Type B pancreatic cell (in vitro differentiated cells): Measurements from ENCODE around the gene ACOXL. TPM values are rescaled to one million over a fixed set of nuclear protein-coding genes. Genes with fewer than 3 reads are reported as not detected.

ENCODE experiments used
- DNase-seq: peaks from one replicate; pipeline ENCODE4 v3.0.0; 2021; ENCODE audit warnings: mixed read lengths; ENCODE audit not compliant: unreplicated experiment; ENCODE audit errors: extremely low spot score
- H3K27ac Mint-ChIP-seq: 2 replicates; pipeline ENCODE4 v1.8.0; 2021; ENCODE audit warnings: mild to moderate bottlenecking, mixed read lengths
- H3K27me3 Mint-ChIP-seq: 2 replicates; pipeline ENCODE4 v1.8.0; 2021; ENCODE audit warnings: mixed read lengths
- H3K36me3 Mint-ChIP-seq: 2 replicates; pipeline ENCODE4 v1.8.0; 2021; ENCODE audit warnings: mixed read lengths
- H3K4me1 Mint-ChIP-seq: one replicate; pipeline ENCODE4 v1.8.0; 2021; ENCODE audit warnings: mixed read lengths; ENCODE audit not compliant: unreplicated experiment
- H3K4me3 Mint-ChIP-seq: 2 replicates; pipeline ENCODE4 v1.8.0; 2021; ENCODE audit warnings: mild to moderate bottlenecking, mixed read lengths
- H3K9me3 Mint-ChIP-seq: 2 replicates; pipeline ENCODE4 v1.8.0; 2021; ENCODE audit warnings: mixed read lengths
- CTCF ChIP-seq: fragments of 200-600 bp; sonication (generic); conservative IDR thresholded peaks from 2 replicates; pipeline ENCODE4 v1.5.0; 2021; ENCODE audit warnings: antibody characterized with exemption, mild to moderate bottlenecking
- total RNA-seq: library from RNA; stranded (reverse); gene quantifications from 2 replicates; pipeline ENCODE4 v1.2.1, GENCODE V29; 2021; ENCODE audit warnings: low replicate concordance

Gene ACOXL
- total RNA-seq, 1 donor from 2014 or later, result 1.4 TPM

DNA sequence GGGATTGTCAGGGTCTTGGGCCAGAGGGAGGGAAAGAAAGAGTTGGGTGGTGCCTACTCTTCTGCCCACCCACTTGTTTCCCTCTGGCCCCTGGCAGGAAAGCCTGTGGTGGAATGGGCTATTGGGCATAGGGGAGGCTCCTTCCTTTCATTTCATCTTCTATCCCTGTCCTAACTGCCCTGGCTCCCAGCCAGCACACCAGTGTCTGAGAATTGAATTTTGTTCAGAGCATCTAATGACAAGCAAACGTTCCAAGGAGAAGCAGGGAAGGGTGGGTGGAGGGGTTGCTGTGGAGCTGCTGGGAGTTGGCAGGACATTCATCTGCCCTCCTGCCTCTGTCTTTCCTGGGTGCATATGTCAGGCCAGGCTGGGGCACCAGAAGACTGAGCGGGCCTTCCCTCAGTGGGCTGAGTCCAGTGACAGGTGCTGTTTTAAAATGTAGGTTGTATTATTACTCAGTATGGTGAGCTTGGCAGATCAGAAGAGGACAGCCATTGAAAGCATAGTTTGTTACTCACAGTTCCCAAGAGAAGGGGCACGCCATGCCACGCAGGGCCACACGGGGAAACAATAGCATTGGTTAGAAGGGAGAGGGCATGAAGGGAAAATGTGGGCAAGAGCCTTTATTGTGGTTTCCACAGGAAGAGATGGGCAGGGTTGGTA is 171.9 kb downstream of the ACOXL start:
- H3K36me3 Mint-ChIP-seq, result no peaks in the 10 kb centered on the region
- no peaks in the 10 kb centered on the region for H3K9me3 Mint-ChIP-seq
- no peak for TF ChIP-seq CTCF

GRCh38 chr2:110904779-110905148 is 172.4 kb downstream of the ACOXL start:
- Mint-ChIP-seq H3K4me3 (no peak overlapping the region), H3K4me1 (peaks cover 9% of the 10 kb centered on the region), H3K9me3 (no peaks in the 10 kb centered on the region), H3K36me3 (no peaks in the 10 kb centered on the region), H3K27me3 (no peaks in the 10 kb centered on the region), H3K27ac (no peak overlapping the region)
- no peak for DNase-seq
- no peak for TF ChIP-seq CTCF

More for the DNA sequence above, 171.9 kb downstream of the ACOXL start:
- DNase-seq, result no peak
- H3K4me1 Mint-ChIP-seq, result peaks cover 9% of the 10 kb centered on the region
- no peaks in the 10 kb centered on the region for H3K27me3 Mint-ChIP-seq
- H3K27ac Mint-ChIP-seq, result no peak overlapping the region
- H3K4me3 Mint-ChIP-seq, result no peak overlapping the region

GRCh38 chr2:110905217-110905616 is 172.8 kb downstream of the ACOXL start:
- peaks cover 9% of the 10 kb centered on the region for H3K4me1 Mint-ChIP-seq
- no peaks in the 10 kb centered on the region for H3K9me3 Mint-ChIP-seq
- no peak for TF ChIP-seq CTCF
- H3K27me3 Mint-ChIP-seq, result no peaks in the 10 kb centered on the region
- no peaks in the 10 kb centered on the region for H3K36me3 Mint-ChIP-seq
- no peak overlapping the region for H3K27ac Mint-ChIP-seq
- no peak overlapping the region for H3K4me3 Mint-ChIP-seq
- DNase-seq, result no peak

DNA sequence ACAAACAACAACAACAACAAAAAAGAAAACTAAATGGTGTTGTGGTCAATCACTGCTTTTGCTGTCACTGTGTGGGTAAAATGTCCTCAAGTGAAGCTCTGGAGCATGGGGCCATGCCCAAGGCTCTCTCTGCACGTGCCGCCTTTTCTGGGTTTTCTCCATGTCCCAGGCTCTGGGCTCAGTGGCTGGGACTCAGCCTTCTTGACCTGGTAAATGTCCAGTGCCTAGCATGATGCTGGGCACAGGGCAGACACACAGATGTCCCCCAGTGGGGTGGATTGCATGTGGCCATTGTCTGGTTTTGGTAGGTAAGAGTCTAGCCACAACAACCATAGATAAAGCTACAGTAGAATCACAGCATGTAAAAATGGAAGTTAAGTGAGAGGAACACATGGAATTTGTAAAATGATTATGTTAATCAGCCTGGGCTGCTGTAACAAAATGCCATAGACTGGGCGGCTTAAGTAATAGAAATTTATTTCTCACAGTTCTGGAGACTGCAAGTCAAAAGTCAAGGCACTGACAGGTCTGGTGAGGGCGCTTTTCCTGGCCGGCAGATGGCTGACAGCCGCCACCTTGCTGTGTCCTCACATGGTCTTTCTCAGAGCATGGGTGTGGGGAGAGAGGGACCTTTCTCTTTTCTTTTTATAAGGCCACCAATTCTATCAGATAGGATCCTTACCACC is 174.4 kb downstream of the ACOXL start:
- no peak for TF ChIP-seq CTCF
- H3K27me3 Mint-ChIP-seq, result no peaks in the 10 kb centered on the region
- H3K4me1 Mint-ChIP-seq, result peaks cover 9% of the 10 kb centered on the region
- no peak overlapping the region for H3K27ac Mint-ChIP-seq
- H3K36me3 Mint-ChIP-seq, result no peaks in the 10 kb centered on the region
- H3K4me3 Mint-ChIP-seq, result no peak overlapping the region
- H3K9me3 Mint-ChIP-seq, result peaks cover 6% of the 10 kb centered on the region
- no peak for DNase-seq

GRCh38 chr2:110909501-110909900 is 177.1 kb downstream of the ACOXL start:
- Mint-ChIP-seq H3K4me3 (no peak overlapping the region), H3K4me1 (peaks cover 7% of the 10 kb centered on the region), H3K27me3 (no peaks in the 10 kb centered on the region), H3K36me3 (no peaks in the 10 kb centered on the region), H3K27ac (no peak overlapping the region), H3K9me3 (peaks cover 6% of the 10 kb centered on the region)
- TF ChIP-seq CTCF, result no peak
- DNase-seq, result no peak
